Activated T-helper 2 cell treated with anti-CD3 and anti-CD28 coated beads, Interferon-gamma antibody, Interleukin-2, Interleukin-4, amounts not matched to agents 10 μg/mL and 5 μg/mL and 100 μg/mL, durations not matched to agents 14 hours and 24 hours and 36 hours (primary cell): ENCODE data around the gene POLR1B. TPM values are rescaled to one million over a fixed set of nuclear protein-coding genes. Genes with fewer than 3 reads are reported as not detected.
"Not testable (repeated sequence)": the region's sequence is repeated elsewhere in the genome, so short reads cannot be mapped to it uniquely, and the experiment has no call there.

ENCODE experiments used
- DNase-seq: peaks from one replicate; pipeline ENCODE4 v3.0.0; 2021; ENCODE audit warnings: low spot score
- H3K27ac Mint-ChIP-seq: one replicate; pipeline ENCODE4 v1.8.0; 2021; ENCODE audit warnings: mixed read lengths
- H3K27me3 Mint-ChIP-seq: one replicate; pipeline ENCODE4 v1.8.0; 2021; ENCODE audit warnings: low read depth, mixed read lengths
- H3K36me3 Mint-ChIP-seq: one replicate; pipeline ENCODE4 v1.8.0; 2021; ENCODE audit warnings: low read depth, mixed read lengths
- H3K4me1 Mint-ChIP-seq: one replicate; pipeline ENCODE4 v1.8.0; 2021; ENCODE audit warnings: low read depth, mixed read lengths
- H3K4me3 Mint-ChIP-seq: one replicate; pipeline ENCODE4 v1.8.0; 2021; ENCODE audit warnings: low read depth, mild to moderate bottlenecking, moderate library complexity, mixed read lengths
- H3K9me3 Mint-ChIP-seq: one replicate; pipeline ENCODE4 v1.8.0; 2021; ENCODE audit warnings: mixed read lengths
- intact Hi-C: fragments of 100-400 bp; cut with micrococcal nuclease; formaldehyde crosslinking; loops from one replicate; pipeline ENCODE4 v1.15.1; 2023
- total RNA-seq: library from RNA; stranded (reverse); gene quantifications from 2 replicates; pipeline ENCODE4 v1.2.3, GENCODE V29; 2022

Gene POLR1B
- total RNA-seq, 1 donor from 2014 or later, result 68.2 TPM

GRCh38 chr2:112614201-112614840, 72.1 kb downstream of the POLR1B start:
- Mint-ChIP-seq H3K36me3 (no peaks in the 10 kb centered on the region), H3K9me3 (no peaks in the 10 kb centered on the region), H3K27me3 (peaks cover 20% of the 10 kb centered on the region), H3K4me1 (no peaks in the 10 kb centered on the region), H3K4me3 (no peak overlapping the region), H3K27ac (no peak overlapping the region)
- intact Hi-C loops, result no loop called here
- no peak for DNase-seq

- intact Hi-C loops, result no loop called here
- Mint-ChIP-seq H3K27ac (no peak overlapping the region), H3K4me1 (no peaks in the 10 kb centered on the region), H3K36me3 (no peaks in the 10 kb centered on the region), H3K9me3 (no peaks in the 10 kb centered on the region), H3K27me3 (peaks cover 20% of the 10 kb centered on the region), H3K4me3 (no peak overlapping the region)
- no peak for DNase-seq
Observed at GRCh38 chr2:112615051-112615450, 72.8 kb downstream of the POLR1B start.

GRCh38 chr2:112615798-112616197, 73.5 kb downstream of the POLR1B start:
- H3K4me1 Mint-ChIP-seq, H3K27ac Mint-ChIP-seq, DNase-seq, H3K4me3 Mint-ChIP-seq, intact Hi-C loops, H3K9me3 Mint-ChIP-seq, H3K36me3 Mint-ChIP-seq: not testable (repeated sequence)
- peaks cover 20% of the 10 kb centered on the region for H3K27me3 Mint-ChIP-seq

- no peak for DNase-seq
- no peaks in the 10 kb centered on the region for H3K9me3 Mint-ChIP-seq
- no peak overlapping the region for H3K27ac Mint-ChIP-seq
- H3K36me3 Mint-ChIP-seq, result no peaks in the 10 kb centered on the region
- intact Hi-C loops, result no loop called here
- H3K4me1 Mint-ChIP-seq, result peaks cover 2% of the 10 kb centered on the region
- no peak overlapping the region for H3K4me3 Mint-ChIP-seq
- H3K27me3 Mint-ChIP-seq, result peaks cover 6% of the 10 kb centered on the region
Observed at GRCh38 chr2:112618383-112618782, 76.1 kb downstream of the POLR1B start.

- Mint-ChIP-seq H3K9me3 (no peaks in the 10 kb centered on the region), H3K27me3 (no peaks in the 10 kb centered on the region), H3K36me3 (no peaks in the 10 kb centered on the region), H3K4me3 (no peak overlapping the region), H3K27ac (no peak overlapping the region), H3K4me1 (peaks cover 29% of the 10 kb centered on the region)
- no peak for DNase-seq
- intact Hi-C loops, result loop anchor here (10.0 kb wide), 1 partner anchor 263 kb away; no protein-coding TSS in a partner anchor
Observed at GRCh38 chr2:112621790-112622527, 79.7 kb downstream of the POLR1B start.

GRCh38 chr2:112622528-112622849, 80.2 kb downstream of the POLR1B start:
- peaks cover 35% of the 10 kb centered on the region for H3K4me1 Mint-ChIP-seq
- H3K36me3 Mint-ChIP-seq, result no peaks in the 10 kb centered on the region
- H3K9me3 Mint-ChIP-seq, result no peaks in the 10 kb centered on the region
- DNase-seq, result no peak
- intact Hi-C loops, result loop anchor here (10.0 kb wide), 1 partner anchor 262 kb away; no protein-coding TSS in a partner anchor
- H3K27me3 Mint-ChIP-seq, result no peaks in the 10 kb centered on the region
- H3K27ac Mint-ChIP-seq, result no peak overlapping the region
- no peak overlapping the region for H3K4me3 Mint-ChIP-seq

GRCh38 chr2:112623913-112624777, 81.9 kb downstream of the POLR1B start:
- peaks cover 1% of the 10 kb centered on the region for H3K27me3 Mint-ChIP-seq
- peak overlapping the region; percentile 21 for H3K27ac Mint-ChIP-seq
- intact Hi-C loops, result loop anchor here (1.0 to 10.0 kb wide), 2 partner anchors 24 to 261 kb away; no protein-coding TSS in a partner anchor
- peaks cover 43% of the 10 kb centered on the region for H3K4me1 Mint-ChIP-seq
- H3K9me3 Mint-ChIP-seq, result no peaks in the 10 kb centered on the region
- no peaks in the 10 kb centered on the region for H3K36me3 Mint-ChIP-seq
- H3K4me3 Mint-ChIP-seq, result peak overlapping the region; percentile 13
- DNase-seq, result peak; percentile 79

GRCh38 chr2:112625474-112626114, 83.3 kb downstream of the POLR1B start:
- Mint-ChIP-seq H3K27me3 (peaks cover 1% of the 10 kb centered on the region), H3K4me1 (peaks cover 55% of the 10 kb centered on the region), H3K9me3 (no peaks in the 10 kb centered on the region), H3K4me3 (no peak overlapping the region), H3K36me3 (no peaks in the 10 kb centered on the region), H3K27ac (no peak overlapping the region)
- intact Hi-C loops, result loop anchor here (1.0 to 10.0 kb wide), 3 partner anchors 67 to 259 kb away; no protein-coding TSS in a partner anchor
- DNase-seq, result no peak

GRCh38 chr2:112626604-112627059, 84.4 kb downstream of the POLR1B start:
- Mint-ChIP-seq H3K9me3 (no peaks in the 10 kb centered on the region), H3K27ac (peak overlapping the region; percentile 75), H3K4me1 (peaks cover 65% of the 10 kb centered on the region), H3K36me3 (no peaks in the 10 kb centered on the region), H3K27me3 (peaks cover 1% of the 10 kb centered on the region), H3K4me3 (peak overlapping the region; percentile 26)
- peak; percentile 55 for DNase-seq
- intact Hi-C loops, result loop anchor here (1.0 to 10.0 kb wide), 3 partner anchors 66 to 258 kb away; no protein-coding TSS in a partner anchor

Other genes with a start within 250 kb of the POLR1B start
- gene RGPD8, start 108.8 kb upstream of the POLR1B start, total RNA-seq, result 15.5 and 16.1 TPM in 2 replicates
- gene TTL, start 60.3 kb upstream of the POLR1B start, total RNA-seq, result 48.2 and 50.1 TPM in 2 replicates
- gene CHCHD5, start 42.1 kb downstream of the POLR1B start, total RNA-seq, result 36.7 and 39.6 TPM in 2 replicates
- gene SLC20A1, start 103.5 kb downstream of the POLR1B start, total RNA-seq, result 128 TPM in 2 replicates
- not detected in 2 replicates for gene NT5DC4, start 178.6 kb downstream of the POLR1B start, total RNA-seq
- gene CKAP2L, start 222.1 kb downstream of the POLR1B start, total RNA-seq, result 24.4 and 27.2 TPM in 2 replicates
- 6.8 and 7.0 TPM in 2 replicates for gene IL1A, start 242.0 kb downstream of the POLR1B start, total RNA-seq